ENCODE results near the gene STXBP6.

The STXBP6 gene

DNA sequence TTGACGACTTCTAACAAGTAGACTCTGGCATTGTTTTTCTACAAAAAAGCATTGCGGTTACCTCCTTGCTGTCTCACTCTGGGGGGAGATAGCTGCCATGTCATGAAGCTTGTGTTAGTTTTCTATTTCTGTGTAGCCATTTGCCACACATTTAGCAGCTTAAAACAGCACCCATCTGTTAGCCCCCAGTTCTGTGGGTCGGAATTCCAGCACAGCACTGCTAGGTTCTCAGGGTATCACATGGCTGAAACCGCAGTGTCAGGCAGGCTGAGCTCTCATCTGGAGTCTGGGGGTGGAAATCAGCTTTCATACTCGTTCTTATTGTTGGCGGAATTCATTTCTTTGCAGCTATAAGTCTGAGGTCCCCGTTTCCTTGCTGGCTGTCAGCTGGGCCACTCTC lies 19.9 kb upstream of the STXBP6 start:
- no peak overlapping the region for H3K4me3 ChIP-seq (ENCODE audit: low read depth, low read length)
- TF ChIP-seq CTCF (IDR thresholded peaks at IDR 0.05; ENCODE audit: low read depth, low read length, missing control alignments): no peak
- DNase-seq (ENCODE audit: low read depth): no peak

DNA sequence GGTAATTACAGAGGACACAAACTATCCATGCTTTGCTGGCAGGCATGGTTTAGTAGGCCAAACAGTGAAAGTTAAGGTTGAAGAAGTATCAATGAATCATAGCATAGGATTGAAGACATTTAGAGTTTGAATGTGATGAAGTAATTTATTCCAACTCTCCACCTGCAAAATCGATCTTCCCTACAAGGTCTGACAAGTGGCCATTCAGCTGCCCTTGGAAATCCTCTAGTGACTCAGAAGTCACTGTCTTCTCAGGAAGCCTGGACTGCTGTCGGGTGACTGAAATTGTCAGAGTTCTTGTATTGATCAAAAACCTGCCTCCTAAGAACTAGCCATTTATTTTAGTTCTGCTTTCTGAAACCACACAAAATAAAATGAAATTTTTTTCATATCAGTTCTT lies 17.7 kb upstream of the STXBP6 start:
- DNase-seq (ENCODE audit: low read depth): no peak
- TF ChIP-seq CTCF (IDR thresholded peaks at IDR 0.05; ENCODE audit: low read depth, low read length, missing control alignments): no peak
- no peak overlapping the region for H3K4me3 ChIP-seq (ENCODE audit: low read depth, low read length)

GRCh38 chr14:25062022-25062321 lies 12.0 kb upstream of the STXBP6 start:
- DNase-seq (ENCODE audit: low read depth): no peak
- no peak overlapping the region for H3K4me3 ChIP-seq (ENCODE audit: low read depth, low read length)
- no peak for TF ChIP-seq CTCF (IDR thresholded peaks at IDR 0.05; ENCODE audit: low read depth, low read length, missing control alignments)

- no peak overlapping the region for H3K4me3 ChIP-seq (ENCODE audit: low read depth, low read length)
- DNase-seq (ENCODE audit: low read depth): no peak
- TF ChIP-seq CTCF (IDR thresholded peaks at IDR 0.05; ENCODE audit: low read depth, low read length, missing control alignments): no peak
Measured at GRCh38 chr14:25056688-25057078, 6.7 kb upstream of the STXBP6 start.

DNA sequence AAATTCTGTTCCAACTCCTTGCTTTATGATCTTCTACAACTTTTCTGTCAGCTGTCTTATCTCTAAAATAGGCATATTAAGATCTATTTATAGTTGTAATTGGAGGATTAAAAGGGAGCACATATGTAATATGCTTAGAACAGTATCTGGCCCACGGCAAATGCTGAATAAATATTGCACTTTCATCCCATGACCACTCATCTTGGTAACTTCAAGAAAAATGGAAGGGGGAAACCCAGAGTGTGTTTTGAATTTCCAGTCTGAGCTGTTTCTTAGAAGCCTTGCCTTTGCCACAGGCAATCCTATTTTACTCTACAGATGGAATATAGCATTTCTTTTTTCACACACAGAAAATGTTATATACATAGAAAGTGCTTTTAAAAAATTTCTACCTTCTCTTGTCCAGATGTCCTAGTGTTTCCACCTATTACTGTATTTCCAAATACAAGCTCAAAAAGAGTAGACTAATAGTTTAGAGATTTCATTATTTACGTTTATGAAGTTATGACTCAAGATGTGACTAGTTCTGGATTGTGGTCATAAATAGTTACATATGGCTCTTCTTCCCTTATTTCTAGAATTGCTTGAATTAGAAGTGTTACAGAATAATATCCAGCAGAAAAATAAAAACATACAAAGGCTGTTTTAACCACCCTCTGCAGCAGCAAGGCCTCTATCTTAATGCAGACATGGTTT lies 6.2 kb upstream of the STXBP6 start:
- no peak for DNase-seq (ENCODE audit: low read depth)
- no peak overlapping the region for H3K4me3 ChIP-seq (ENCODE audit: low read depth, low read length)
- TF ChIP-seq CTCF (IDR thresholded peaks at IDR 0.05; ENCODE audit: low read depth, low read length, missing control alignments): no peak

DNA sequence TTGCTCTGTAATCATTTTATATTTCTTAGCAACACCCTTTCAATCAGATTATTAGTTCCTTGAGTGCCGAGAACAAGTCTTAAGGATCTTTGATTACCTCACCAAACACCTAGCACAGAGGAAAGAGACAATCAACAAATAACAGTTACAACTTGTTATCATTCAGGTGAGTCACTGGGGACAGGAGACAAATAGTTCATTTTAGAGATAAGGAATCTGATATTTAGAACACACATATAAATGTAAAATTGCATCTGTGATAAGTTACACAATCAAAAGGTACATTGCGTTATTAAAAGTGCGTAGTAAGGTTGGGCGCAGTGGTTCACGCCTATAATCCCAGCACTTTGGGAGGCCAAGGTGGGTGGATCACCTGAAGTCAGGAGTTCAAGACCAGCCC lies 5.1 kb upstream of the STXBP6 start:
- H3K4me3 ChIP-seq (ENCODE audit: low read depth, low read length): no peak overlapping the region
- DNase-seq (ENCODE audit: low read depth): no peak
- no peak for TF ChIP-seq CTCF (IDR thresholded peaks at IDR 0.05; ENCODE audit: low read depth, low read length, missing control alignments)

- DNase-seq (ENCODE audit: low read depth): no peak
- H3K4me3 ChIP-seq (ENCODE audit: low read depth, low read length): no peak overlapping the region
- no peak for TF ChIP-seq CTCF (IDR thresholded peaks at IDR 0.05; ENCODE audit: low read depth, low read length, missing control alignments)
Measured at GRCh38 chr14:25053585-25053984, 3.6 kb upstream of the STXBP6 start.

All from GM12864 (cell line).